Stimulated activated CD4-positive, alpha-beta T cell treated with anti-CD3 and anti-CD28 coated beads, Interleukin-4, amount 100 ng/mL, for 48 hours (primary cell): ENCODE data around the gene POLR2I.
"Not testable (repeated sequence)": the region's sequence is repeated elsewhere in the genome, so short reads cannot be mapped to it uniquely, and the experiment has no call there.

Source experiments
- DNase-seq, 2 donors: peaks; one replicate each; pipeline ENCODE4 v3.0.0-alpha.2; 2020; ENCODE audit warnings: low read depth in 2 of 2

Gene POLR2I

GRCh38 chr19:36101550-36102327 lies 12.9 kb downstream of the POLR2I start:
- DNase-seq, result no peak

DNA sequence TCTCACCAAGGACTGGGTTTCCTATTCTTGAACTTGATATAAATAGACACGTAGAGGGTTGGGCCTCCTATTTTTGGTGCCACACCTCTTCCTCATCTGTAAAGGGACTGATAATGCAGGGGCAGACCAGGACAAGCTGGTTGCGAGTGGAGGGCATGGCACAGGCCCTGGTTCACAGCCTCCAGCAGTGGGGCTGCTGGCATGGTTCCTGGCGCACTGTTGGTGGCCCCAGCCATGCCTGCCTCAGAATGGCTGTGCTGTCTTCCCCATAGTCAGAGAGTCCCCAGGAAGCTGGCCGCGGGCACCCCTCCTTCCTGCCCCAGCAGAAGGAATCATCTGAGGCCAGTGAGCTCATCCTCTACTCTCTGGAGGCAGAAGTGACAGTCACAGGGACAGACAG lies 14.2 kb downstream of the POLR2I start:
- no peak for DNase-seq

DNA sequence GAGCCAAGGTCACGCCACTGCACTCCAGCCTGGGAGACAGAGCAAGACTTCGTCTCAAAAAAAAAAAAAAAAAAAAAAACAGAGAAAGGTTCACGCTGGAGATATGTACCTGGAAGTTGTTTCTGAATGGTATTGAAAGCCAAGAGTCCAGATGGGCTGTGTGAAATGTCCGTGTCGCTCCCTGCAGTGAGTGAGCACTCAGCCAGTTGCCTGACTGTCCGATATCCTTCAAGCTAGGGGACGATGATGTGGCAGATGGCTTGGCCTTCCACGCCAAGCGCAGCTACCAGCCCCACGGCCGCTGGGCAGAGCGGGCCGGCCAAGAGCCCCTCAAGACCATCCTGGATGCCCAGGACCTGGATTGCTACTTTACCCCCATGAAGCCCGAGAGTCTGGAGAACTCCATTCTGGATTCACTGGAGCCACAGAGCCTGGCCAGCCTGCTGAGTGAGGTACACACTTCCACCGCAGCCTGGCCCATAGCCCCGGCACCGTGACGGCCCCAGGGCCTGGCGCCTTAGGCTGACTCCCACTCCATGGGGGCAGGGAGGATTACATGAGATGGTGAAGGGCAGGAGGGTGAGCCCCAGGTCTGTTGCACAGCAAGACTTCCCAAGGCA lies 15.4 kb downstream of the POLR2I start:
- no peak for DNase-seq

GRCh38 chr19:36097036-36097435 lies 17.6 kb downstream of the POLR2I start:
- no peak for DNase-seq

DNA sequence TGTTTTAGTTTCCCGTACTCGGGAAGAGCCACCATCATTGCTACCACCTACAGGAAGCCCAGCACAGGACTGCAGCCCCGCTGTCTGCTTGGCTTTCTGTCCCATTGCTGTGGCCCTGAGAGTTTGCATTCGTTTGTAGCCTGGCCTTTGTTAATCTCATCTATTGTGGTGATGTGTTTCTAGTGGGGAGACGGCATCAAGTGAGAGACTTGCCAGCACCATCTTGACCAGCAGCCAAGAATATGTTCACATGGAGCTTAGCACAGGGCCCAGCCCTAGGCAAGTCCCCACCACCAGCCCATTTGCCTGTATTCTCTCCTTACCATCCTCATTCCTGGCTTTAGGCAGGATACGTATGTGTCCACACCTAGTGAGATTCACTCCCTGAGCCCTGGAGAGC lies 21.0 kb downstream of the POLR2I start:
- no peak for DNase-seq

DNA sequence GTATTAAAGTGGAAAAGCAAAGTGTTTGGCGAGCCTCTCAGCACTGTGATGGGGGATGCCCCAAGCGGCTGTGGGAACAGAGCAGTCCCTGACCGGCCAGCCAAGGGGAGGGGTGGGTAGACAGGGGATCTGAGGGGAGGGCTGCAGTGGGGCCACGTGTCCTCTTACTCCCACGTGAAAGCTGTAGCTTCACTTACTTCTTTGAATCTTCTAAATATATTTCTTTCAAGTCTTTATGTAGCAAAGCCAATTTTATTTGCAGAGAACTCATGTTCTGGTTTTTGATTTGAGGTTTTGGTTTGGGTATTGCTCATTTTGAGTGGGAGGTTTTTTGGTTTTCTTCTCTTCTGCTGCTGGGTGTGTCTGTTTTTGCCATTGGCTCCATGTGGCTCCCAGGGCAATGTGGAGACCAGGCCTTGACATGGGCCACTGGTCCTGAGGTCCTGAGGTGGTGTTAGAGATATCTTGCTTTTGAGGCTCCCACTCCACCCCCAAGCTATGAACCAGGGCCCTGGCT lies 21.5 kb downstream of the POLR2I start:
- no peak for DNase-seq

DNA sequence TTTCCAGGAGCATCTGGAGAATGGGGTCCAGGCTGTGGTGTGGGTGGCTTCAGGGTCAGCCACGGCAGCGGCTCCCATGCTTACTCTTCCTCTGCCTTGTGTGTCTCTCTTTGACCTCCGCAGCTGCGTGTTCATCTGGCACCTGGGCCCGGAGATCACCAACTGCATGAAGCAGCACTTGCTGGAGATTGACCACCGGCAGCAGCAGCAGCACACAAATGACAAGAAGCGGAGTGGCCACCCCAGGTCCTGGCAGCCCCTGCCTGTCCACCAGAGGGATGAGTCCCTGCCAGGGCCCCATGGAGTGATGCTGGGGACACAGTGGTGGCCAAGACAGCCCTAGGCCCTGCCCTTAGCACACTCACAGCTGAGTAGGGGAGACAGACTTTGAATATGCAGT lies 22.1 kb downstream of the POLR2I start:
- no peak for DNase-seq

GRCh38 chr19:36090910-36091695 lies 23.6 kb downstream of the POLR2I start:
- no peak for DNase-seq

GRCh38 chr19:36089847-36090246 lies 24.8 kb downstream of the POLR2I start:
- DNase-seq, result no peak

DNA sequence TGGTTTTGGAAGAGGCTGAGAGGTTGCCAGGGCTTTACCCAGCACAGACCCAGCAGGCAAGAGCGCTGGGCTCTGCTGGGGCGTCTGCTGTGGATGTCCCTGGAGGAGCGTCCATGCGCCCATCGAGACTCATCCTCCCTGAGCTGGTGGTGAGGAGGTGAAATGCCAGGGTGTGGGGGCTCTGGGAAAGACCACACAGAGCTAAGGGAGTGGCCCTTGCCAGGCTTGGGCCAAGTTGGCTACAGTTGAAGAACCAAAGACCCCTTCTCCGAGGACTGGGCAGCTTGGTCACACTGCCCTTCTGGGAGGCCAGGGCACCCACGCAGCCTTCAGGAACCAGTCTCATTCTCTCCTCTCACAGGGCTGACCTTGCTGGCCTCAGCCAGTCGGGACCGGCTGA lies 28.3 kb downstream of the POLR2I start:
- no peak for DNase-seq

DNA sequence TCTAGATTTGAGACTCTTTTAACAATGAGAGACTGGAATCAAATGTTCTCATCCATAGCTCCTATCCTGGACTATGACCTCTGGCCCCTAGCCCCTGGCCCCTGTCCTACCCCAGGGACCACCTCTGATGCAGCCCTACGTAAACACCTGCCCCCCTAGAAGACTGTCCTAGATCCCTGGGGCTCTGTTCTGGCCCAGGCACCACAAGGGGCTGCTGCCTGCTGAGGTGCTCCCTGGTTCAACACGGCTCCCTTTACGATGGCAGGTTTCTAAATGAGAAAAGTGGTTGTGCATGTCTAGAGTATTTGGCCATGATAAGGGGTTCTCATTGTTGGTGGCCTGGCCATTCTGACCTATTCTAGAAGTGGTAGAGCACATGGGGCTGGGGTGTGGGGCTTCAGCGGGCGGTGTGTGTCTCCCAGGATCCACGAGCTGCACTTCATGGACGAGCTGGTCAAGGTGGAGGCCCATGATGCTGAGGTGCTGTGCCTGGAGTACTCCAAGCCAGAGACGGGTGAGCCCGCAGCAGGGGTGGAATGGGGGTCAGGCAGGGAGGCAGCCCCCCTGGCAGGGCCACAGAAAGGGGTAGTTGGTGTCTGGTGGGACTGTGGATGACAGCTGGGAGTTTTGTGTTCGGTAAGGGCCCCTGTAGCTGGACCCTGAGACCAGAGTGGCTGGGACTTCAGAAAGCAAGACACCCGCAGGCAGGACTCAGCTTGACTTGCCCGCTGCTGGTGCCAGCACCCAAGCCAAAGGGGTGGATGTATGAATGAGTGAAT lies 30.3 kb downstream of the POLR2I start:
- no peak for DNase-seq

GRCh38 chr19:36082916-36083315 lies 31.8 kb downstream of the POLR2I start:
- DNase-seq, result no peak

- DNase-seq, result no peak
These were observed 32.8 kb downstream of the POLR2I start for GRCh38 chr19:36081894-36082293.

- no peak for DNase-seq
These were observed 33.3 kb downstream of the POLR2I start for GRCh38 chr19:36081385-36081784.

GRCh38 chr19:36079389-36079945 lies 35.2 kb downstream of the POLR2I start:
- DNase-seq, result no peak

- no peak for DNase-seq
These were observed 41.4 kb downstream of the POLR2I start for GRCh38 chr19:36073121-36073876.

- no peak for DNase-seq
These were observed 42.6 kb downstream of the POLR2I start for GRCh38 chr19:36072081-36072480.

GRCh38 chr19:36068810-36069499 lies 45.7 kb downstream of the POLR2I start:
- not testable (repeated sequence) for DNase-seq

DNA sequence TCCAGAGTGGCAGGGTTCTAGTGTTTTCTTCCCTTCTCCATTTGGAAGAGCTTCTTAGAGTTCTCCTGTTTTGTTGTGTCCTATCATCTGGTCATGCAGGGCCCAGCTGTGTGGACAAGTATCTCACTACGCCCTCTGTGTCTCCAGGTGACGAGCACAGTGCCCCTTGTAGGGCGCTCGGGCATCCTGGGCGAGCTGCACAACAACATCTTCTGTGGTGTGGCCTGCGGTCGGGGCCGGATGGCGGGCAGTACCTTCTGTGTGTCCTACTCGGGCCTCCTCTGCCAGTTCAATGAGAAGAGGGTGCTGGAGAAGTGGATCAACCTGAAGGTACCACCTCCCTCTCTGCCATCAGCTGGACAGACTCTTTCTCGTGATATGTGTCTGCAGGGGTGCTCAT lies 47.0 kb downstream of the POLR2I start:
- no peak for DNase-seq

GRCh38 chr19:36064826-36065225 lies 49.8 kb downstream of the POLR2I start:
- DNase-seq, result no peak
